ENCODE measurements around the gene CYP4F2.
"Not testable (repeated sequence)": the region's sequence is repeated elsewhere in the genome, so short reads cannot be mapped to it uniquely, and the experiment has no call there.

Gene CYP4F2

DNA sequence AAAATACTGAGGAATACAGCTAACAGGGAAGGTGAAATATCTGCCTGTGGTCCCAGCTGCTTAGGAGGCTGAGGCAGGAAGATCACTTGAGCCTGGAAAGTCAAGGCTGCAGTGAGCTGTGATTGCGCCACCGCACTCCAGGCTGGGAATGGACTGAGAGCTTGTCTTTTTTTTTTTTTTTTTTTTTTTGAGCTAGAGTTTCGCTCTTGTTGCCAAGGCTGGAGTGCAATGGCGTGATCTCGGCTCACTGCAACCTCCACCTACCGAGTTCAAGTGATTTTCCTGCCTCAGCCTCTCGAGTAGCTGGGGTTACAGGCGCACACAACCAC is 54.0 kb downstream of the CYP4F2 start:
- not testable (repeated sequence) for DNase-seq (ENCODE audit: low read depth)

DNA sequence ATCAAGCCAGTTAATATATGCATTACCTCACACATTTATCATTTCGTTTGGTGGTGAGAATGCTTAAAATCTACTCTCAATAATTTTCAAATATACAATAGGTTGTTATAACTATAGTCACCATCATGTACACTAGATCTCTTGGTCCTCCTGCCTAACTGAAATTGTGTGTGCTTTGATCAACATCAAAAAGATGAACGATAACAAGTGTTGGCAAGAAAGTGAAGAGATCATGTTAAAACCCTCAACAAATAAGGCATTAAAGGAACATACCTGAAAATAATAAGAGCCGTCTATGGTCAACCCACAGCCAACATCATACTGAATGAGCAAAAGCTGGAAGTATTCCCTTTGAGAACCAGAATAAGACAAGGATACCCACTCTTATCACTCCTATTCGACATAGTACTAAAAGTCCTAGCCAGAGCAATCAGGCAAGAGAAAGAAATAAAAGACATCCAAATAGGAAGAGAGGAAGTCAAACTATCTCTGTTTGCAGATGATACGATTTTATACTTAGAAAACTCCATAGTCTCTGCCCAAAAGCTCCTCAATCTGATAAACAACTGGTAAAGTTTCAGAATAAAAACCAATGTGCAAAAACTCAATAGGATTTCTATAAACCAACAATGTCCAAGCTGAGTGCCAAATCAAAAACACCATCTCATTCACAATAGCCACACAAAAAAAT is 54.5 kb downstream of the CYP4F2 start:
- DNase-seq (ENCODE audit: low read depth): no peak

DNA sequence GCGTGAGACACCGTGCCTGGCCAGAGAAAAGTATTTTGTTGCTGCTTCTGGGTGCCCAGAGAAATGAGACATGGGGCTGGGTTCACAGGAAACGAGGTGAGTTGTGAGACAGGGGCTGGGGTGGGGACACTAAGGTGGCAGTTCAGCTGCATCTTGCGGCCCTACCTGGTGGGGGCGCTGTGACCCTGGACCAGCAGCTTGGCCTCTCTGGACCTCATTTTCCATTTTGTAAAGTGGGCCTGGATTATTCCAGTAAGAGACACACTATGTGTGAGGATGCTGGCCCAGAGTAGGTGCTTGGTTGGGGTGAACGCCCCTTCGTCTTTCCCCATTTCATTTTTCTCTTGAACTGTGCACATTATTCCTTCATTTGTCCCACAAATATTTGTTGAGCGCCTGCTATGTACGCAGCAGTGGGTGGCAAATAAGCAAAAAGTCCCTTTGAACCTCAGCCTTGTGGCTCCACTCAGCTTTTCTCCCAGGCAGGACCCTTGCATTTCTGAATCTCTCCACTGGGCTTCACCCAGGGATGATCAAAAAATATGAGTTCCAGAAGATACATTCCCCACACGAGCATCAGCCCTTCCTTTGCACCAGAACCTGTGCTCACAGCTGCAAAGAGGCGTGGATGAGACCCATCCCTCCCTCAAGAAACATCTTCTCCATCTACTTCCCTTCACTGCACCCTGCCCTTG is 55.9 kb downstream of the CYP4F2 start:
- no peak for DNase-seq (ENCODE audit: low read depth)

DNA sequence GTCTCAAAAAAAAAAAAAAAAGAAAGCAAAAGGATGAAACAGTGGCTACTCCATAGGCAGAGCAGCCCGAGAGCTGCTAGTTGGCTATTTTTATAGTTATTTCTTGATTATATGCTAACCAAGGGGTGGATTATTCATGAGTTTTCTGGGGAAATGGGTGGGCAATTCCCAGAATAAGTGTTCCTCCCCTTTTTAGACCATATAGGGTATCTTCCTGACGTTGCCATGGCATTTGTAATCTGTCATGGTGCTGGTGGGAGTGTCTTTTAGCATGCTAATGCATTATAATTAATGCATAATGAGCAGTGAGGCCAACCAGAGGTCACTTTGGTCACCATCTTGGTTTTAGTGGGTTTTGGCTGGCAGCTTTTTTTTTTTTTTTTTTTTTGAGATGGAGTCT is 57.0 kb downstream of the CYP4F2 start:
- DNase-seq (ENCODE audit: low read depth): no peak

DNA sequence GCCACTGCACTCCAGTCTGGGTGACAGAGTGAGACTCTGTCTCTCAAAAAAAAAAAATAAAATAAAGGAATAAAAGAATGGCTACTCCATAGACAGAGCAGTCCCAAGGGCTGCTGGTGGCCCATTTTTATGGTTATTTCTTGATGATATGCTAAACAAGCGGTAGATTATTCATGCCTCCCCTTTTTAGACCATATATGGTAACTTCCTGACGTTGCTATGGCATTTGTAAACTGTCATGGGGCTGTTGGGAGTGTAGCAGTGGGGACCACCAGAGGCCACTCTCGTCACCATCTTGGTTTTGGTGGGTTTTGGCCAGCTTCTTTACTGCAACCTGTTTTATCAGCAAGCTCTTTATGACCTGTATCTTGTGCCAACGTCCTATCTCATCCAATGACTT is 58.0 kb downstream of the CYP4F2 start:
- not testable (repeated sequence) for DNase-seq (ENCODE audit: low read depth)

DNA sequence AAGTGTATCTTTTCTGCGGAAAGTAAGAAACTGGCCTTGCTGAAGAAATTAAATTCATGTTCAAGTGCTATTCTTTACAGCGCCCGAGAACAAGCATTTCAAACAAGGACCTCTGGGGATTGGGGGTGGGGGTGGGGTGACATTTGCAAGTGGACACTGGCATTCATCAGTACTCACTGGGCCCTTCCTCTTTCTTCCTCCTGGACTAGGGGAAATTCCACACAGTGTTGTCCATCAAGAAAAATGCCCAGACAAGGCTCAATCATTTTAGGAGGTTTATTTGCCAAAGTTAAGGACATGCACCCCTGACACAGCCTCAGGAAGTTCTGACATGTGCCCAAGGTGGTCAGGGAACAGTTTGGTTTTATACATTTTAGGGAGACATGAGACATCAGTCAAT is 59.5 kb downstream of the CYP4F2 start:
- no peak for DNase-seq (ENCODE audit: low read depth)

DNA sequence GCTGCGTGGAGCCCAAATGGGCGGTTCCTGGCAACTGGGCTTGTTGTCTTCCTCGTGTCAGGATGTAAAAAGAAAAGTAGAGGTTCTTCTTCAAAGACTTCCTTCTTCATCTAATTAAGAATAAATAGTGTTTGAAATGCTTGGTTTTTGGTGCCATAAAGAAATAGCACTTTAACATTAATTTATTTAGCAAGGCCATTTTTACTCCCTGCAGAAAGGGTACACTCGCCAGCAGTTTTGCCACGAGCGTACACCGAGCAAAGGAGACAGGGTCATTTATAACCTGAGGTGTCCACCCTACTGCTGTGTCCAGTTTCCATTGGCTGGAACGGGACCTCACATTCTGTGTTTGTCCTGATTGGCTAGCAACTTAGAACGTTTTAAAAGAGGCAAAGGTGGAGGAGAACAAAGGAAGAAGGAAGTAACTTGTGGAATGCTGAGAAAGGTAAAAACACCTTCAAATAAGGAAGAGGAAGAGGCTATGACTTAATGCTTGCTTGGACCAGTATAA is 60.6 kb downstream of the CYP4F2 start:
- no peak for DNase-seq (ENCODE audit: low read depth)

DNA sequence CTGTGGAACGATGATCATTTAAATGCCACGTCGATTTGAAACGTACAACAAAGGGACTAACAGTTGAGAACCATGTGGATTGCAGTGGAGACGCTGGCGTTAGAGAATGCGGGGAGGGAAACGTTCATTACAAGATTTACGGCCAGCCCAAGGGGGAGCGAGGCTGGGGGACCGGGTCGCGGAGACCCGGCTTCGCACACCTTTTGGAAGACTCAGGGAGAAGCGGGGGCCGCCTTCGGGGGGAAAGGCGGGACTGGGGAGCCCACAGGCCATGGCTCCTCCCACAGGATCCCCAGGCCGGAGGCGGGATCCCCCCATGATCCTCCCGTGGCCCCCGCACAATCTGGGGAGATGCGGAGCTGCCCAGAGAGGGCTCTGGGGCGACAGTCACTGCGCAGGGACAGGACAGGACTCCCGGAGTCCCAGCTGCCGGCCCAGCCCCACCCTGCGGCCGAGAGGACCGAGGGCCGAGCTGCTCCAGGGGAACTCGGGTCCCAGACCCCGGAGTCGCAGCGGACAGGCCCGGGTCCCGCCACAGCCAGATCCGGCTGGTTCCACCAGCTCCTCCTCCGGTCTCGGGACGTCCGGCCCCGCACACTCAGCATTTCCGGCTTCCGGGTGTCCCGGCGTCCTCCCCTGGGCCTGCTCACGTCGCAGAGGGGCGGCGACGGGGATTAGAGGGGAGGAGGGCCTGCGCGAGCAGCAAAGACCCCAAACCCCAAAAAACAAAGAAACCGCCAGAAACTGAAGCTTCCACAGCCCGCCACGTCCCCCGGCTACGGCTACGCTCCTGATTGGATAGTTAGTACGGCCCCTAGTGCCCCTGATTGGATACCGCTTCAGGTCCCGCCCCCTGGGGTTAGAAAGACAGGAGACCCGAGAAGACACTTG is 61.3 kb downstream of the CYP4F2 start:
- peak; percentile 94 for DNase-seq (ENCODE audit: low read depth)

DNA sequence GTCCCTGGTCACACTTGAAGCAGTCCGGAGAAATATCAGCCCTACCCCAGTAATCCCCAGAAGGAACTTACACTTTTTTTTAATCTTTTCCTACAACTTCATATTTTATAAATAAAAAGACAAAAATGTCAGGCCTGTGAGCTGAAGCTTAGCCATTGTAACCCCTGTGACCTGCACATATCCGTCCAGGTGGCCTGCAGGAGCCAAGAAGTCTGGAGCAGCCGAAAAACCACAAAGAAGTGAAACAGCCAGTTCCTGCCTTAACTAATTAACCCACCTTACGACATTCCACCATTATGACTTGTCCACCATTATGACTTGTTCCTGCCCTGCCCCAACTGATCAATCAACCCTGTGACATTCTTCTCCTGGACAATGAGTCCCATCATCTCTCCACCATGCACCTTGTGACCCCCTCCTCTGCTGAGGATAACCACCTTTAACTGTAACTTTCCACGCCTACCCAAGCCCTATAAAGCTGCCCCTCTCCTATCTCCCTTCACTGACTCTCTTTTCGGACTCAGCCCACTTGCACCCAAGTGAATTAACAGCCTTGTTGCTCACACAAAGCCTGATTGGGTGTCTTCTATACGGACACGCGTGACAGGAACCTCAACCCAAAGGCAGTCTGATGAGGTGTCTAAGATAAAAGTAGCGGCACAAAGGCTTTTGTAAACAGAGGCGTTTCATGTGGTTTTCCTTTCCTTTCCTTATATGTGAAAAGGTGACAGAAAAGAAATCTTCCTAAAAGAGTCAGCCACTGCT is 62.1 kb downstream of the CYP4F2 start:
- DNase-seq (ENCODE audit: low read depth): peak; percentile 28

DNA sequence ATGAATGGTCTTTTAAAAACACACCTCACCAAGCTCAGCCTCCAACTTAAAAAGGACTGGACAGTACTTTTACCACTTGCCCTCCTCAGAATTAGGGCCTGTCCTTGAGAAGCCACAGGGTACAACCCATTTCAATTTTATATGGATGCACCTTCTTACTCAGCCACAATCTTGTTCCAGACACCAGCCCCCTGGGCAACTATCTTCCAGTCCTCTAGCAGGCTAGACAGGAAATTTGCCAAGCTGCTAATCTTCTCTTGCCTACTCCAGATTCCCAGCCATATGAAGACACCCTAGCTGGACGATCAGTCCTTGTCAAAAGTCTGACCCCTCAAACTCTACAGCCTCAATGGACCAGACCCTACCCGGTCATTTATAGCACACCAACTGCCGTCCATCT is 63.6 kb downstream of the CYP4F2 start:
- DNase-seq (ENCODE audit: low read depth): not testable (repeated sequence)

DNA sequence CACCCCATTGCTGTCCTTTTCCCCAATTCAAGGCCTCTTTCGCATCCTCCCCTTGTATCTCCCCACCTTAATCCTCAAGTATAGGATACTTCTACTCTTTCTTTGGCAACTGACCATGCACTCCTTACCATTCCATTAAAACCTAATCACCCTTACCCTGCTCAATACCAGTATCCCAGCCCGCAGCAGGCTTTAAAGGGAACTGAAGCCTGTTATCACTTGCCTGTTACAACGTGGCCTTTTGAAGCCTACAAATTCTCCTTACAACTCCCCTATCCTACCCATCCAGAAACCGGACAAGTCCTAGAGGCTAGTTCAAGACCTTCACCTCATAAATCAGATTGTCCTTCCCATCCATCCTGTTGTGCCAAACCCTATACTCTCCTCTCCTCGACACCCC is 66.2 kb downstream of the CYP4F2 start:
- DNase-seq (ENCODE audit: low read depth): no peak

DNA sequence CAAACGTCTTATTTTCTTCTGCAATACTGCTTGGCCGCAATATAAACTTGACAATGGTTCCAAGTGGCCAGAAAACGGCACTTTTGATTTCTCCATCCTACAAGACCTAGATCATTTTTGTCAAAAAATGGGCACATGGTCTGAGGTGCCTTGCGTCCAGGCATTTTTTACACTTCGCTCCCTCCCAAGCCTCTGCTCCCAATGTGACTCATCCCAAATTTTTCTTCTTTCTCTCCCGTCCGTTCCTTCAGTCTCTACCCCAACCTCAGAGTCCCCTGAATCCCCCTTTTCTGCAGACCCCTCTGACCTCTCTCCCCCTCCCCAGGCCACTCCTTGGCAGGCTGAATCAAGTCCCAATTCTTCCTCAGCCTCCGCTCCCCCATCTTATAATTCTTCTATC is 68.1 kb downstream of the CYP4F2 start:
- no peak for DNase-seq (ENCODE audit: low read depth)

DNA sequence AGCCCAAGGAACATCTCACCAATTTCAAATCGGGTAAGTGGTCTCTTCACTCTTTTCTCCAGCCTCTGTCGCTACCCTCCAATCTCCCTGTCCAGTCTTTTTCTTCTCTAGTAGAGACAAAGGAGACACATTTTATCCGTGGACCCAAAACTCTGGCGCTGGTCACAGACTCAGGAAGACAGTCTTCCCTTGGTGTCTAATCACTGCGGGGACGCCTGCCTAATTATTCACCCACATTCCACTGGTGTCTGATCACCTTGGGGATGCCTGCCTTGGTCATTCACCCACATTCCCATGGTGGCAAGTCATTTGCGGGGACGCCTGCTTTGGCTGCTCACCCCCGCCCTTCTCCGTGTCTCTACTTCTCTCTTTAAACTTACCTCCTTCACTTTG is 68.6 kb downstream of the CYP4F2 start:
- DNase-seq (ENCODE audit: low read depth): no peak

DNA sequence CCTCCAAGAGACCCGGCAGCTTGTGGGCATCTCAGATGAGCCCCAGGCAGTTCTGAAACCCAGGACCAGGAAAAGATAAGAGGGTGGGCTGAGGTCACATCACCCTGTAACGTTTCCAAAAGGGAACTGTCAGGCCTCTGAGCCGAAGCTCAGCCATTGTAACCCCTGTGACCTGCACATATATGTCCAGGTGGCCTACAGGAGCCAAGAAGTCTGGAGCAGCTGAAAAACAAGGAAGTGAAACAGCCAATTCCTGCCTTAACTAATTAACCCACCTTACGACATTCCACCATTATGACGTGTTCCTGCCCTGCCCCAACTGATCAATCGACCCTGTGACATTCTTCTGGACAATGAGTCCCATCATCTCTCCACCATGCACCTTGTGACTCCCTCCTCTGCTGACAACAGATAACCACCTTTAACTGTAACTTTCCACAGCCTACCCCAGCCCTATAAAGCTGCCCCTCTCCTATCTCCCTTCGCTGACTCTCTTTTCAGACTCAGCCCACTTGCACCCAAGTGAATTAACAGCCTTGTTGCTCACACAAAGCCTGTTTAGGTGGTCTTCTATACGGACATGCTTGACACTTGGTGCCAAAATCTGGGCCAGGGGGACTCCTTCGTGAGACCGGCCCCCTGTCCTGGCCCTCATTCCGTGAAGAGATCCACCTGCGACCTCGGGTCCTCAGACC is 69.1 kb downstream of the CYP4F2 start:
- not testable (repeated sequence) for DNase-seq (ENCODE audit: low read depth)

DNA sequence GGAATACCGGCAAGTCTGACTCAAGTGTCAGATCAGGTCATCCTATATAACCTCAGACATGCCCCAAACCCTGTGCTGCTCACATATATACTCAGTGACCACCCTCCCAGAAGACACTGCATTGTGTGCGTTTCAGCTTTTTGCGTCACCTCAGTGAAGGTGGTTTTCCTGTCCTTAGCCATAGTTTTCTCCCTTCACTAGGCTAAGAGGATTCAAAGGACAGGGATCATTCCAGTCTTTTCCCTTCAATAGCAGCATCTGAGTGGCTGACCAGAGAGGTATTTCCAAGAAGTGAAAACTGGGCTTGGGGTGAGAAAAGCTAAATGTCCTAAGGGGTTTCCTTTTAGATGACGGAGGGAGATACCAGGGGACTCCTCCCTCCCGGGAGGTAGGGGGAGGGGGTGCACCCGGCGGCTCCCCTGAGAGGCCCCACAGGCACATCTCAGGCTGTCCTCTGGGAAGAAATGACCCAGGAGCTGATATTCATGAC is 69.7 kb downstream of the CYP4F2 start:
- no peak for DNase-seq (ENCODE audit: low read depth)

Measured in activated gamma-delta T cell treated with anti-CD3 and anti-CD28 coated beads, Interleukin-2, amount 50 U/mL, for 16 hours (primary cell).